ENCODE data around the gene E2F3.

E2F3 gene

GRCh38 chr6:20538131-20538662, 136.5 kb downstream of the E2F3 start:
- DNase-seq: no peak

GRCh38 chr6:20538907-20539306, 137.2 kb downstream of the E2F3 start:
- no peak for DNase-seq

GRCh38 chr6:20539387-20539786, 137.7 kb downstream of the E2F3 start:
- DNase-seq: no peak

GRCh38 chr6:20540683-20541082, 139.0 kb downstream of the E2F3 start:
- DNase-seq: no peak

- DNase-seq: no peak
Observed at GRCh38 chr6:20541382-20541781, 139.7 kb downstream of the E2F3 start.

- no peak for DNase-seq
Observed at GRCh38 chr6:20542927-20543602, 141.4 kb downstream of the E2F3 start.
